ENCODE measurements around the gene QSOX2. TPM values are rescaled to one million over a fixed set of nuclear protein-coding genes. Genes with fewer than 3 reads are reported as not detected.

Gene QSOX2
- total RNA-seq, 1 donor from 2014 or later: 16.8 TPM

- H3K9me3 Mint-ChIP-seq: no peaks in the 10 kb centered on the region
- no peaks in the 10 kb centered on the region for H3K36me3 Mint-ChIP-seq
- H3K4me1 Mint-ChIP-seq: peaks cover 3% of the 10 kb centered on the region
- H3K27me3 Mint-ChIP-seq (ENCODE audit: low read depth): peaks cover 12% of the 10 kb centered on the region
- DNase-seq (ENCODE audit: low spot score in 2 of 2, unreplicated experiment in 2 of 2): no peak
- H3K4me3 Mint-ChIP-seq: no peak overlapping the region
- H3K27ac Mint-ChIP-seq: no peak overlapping the region
- no peak for TF ChIP-seq CTCF (IDR thresholded peaks at IDR 0.05; ENCODE audit: unreplicated experiment)
These were observed 46.5 kb upstream of the QSOX2 start for GRCh38 chr9:136292026-136292538.

GRCh38 chr9:136291306-136292025 lies 45.9 kb upstream of the QSOX2 start:
- no peak for TF ChIP-seq CTCF (IDR thresholded peaks at IDR 0.05; ENCODE audit: unreplicated experiment)
- H3K4me3 Mint-ChIP-seq: no peak overlapping the region
- H3K9me3 Mint-ChIP-seq: no peaks in the 10 kb centered on the region
- H3K27ac Mint-ChIP-seq: no peak overlapping the region
- no peaks in the 10 kb centered on the region for H3K36me3 Mint-ChIP-seq
- H3K27me3 Mint-ChIP-seq (ENCODE audit: low read depth): peaks cover 18% of the 10 kb centered on the region
- no peak for DNase-seq (ENCODE audit: low spot score in 2 of 2, unreplicated experiment in 2 of 2)
- H3K4me1 Mint-ChIP-seq: peaks cover 3% of the 10 kb centered on the region

GRCh38 chr9:136290508-136291000 lies 44.9 kb upstream of the QSOX2 start:
- Mint-ChIP-seq H3K4me3 (no peak overlapping the region), H3K9me3 (no peaks in the 10 kb centered on the region), H3K27ac (no peak overlapping the region), H3K36me3 (no peaks in the 10 kb centered on the region), H3K4me1 (peaks cover 3% of the 10 kb centered on the region), H3K27me3 (ENCODE audit: low read depth) (peaks cover 21% of the 10 kb centered on the region)
- no peak for TF ChIP-seq CTCF (IDR thresholded peaks at IDR 0.05; ENCODE audit: unreplicated experiment)
- no peak for DNase-seq (ENCODE audit: low spot score in 2 of 2, unreplicated experiment in 2 of 2)

DNA sequence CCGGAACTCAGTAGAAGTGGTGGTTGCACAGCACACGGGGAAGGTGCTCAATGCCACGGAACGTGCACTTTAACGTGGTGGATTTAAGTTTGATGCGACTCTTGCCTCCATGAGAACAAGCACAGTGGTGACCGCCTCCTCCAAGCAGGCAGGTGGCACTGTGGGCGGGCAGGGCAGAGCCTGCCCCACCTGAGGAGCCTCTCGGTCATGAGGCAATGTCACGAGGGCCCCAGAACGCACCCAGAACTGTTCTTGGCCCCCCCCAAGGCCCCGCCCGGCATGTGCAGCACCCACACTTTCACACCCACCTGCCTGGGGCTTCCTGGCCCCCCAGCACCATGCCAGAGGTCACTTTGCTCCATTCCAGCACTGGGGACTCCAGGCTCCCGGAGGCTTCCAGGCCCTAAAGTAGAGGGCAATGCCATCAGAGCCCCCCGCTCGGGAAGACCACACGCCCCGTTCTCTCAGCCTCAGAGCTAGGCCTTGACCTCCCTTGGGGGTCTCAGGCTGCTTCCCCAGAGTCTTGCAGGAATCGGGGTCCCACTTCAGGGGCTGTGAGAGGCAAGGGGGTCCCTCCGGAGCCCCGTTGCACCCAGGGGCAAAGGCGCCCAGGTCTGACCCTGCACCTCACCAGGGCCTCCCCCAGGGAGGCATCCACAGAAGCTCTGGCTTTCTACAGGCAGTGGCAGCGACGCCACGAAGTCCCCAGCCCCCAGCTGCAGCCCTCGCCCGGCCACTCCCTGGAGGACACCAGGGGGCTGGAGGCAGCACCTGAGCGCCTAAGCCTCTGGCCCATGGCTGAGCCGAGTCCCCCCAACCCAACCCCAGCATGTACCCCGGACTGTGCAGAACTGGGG lies 44.3 kb upstream of the QSOX2 start:
- peaks cover 21% of the 10 kb centered on the region for H3K27me3 Mint-ChIP-seq (ENCODE audit: low read depth)
- H3K4me1 Mint-ChIP-seq: peaks cover 3% of the 10 kb centered on the region
- no peak overlapping the region for H3K27ac Mint-ChIP-seq
- no peak overlapping the region for H3K4me3 Mint-ChIP-seq
- H3K36me3 Mint-ChIP-seq: no peaks in the 10 kb centered on the region
- no peaks in the 10 kb centered on the region for H3K9me3 Mint-ChIP-seq
- no peak for DNase-seq (ENCODE audit: low spot score in 2 of 2, unreplicated experiment in 2 of 2)
- no peak for TF ChIP-seq CTCF (IDR thresholded peaks at IDR 0.05; ENCODE audit: unreplicated experiment)

GRCh38 chr9:136287960-136288753 lies 42.5 kb upstream of the QSOX2 start:
- no peak overlapping the region for H3K27ac Mint-ChIP-seq
- H3K9me3 Mint-ChIP-seq: no peaks in the 10 kb centered on the region
- H3K36me3 Mint-ChIP-seq: no peaks in the 10 kb centered on the region
- DNase-seq (ENCODE audit: low spot score in 2 of 2, unreplicated experiment in 2 of 2): no peak
- peaks cover 3% of the 10 kb centered on the region for H3K4me1 Mint-ChIP-seq
- TF ChIP-seq CTCF (IDR thresholded peaks at IDR 0.05; ENCODE audit: unreplicated experiment): no peak
- peaks cover 28% of the 10 kb centered on the region for H3K27me3 Mint-ChIP-seq (ENCODE audit: low read depth)
- no peak overlapping the region for H3K4me3 Mint-ChIP-seq

Measured in mesothelial cell of epicardium (in vitro differentiated cells).